Measurements from ENCODE around the gene MAML3. TPM values are rescaled to one million over a fixed set of nuclear protein-coding genes. Genes with fewer than 3 reads are reported as not detected.

MAML3 gene
- total RNA-seq, 1 experiment from 2014 or later: 12.1 TPM

GRCh38 chr4:139849219-139849618 lies 304.8 kb downstream of the MAML3 start:
- peaks cover 28% of the 10 kb centered on the region for H3K4me1 Mint-ChIP-seq (ENCODE audit: low read depth, unreplicated experiment)
- no peaks in the 10 kb centered on the region for H3K36me3 Mint-ChIP-seq (ENCODE audit: insufficient read depth, unreplicated experiment)
- H3K27me3 Mint-ChIP-seq (ENCODE audit: insufficient read depth, unreplicated experiment): no peaks in the 10 kb centered on the region
- no peak for TF ChIP-seq CTCF (IDR thresholded peaks at IDR 0.05; ENCODE audit: insufficient read depth in 1 of 2, low read depth in 1 of 2, low read length in 1 of 2, severe bottlenecking in 1 of 2, unreplicated experiment in 1 of 2)
- peak overlapping the region; percentile 47 for H3K4me3 Mint-ChIP-seq (ENCODE audit: unreplicated experiment)
- H3K36me3 ChIP-seq (ENCODE audit: control insufficient read depth, insufficient read depth, low read length): no peaks in the 10 kb centered on the region
- no peaks in the 10 kb centered on the region for H3K27me3 ChIP-seq (replicated peaks; ENCODE audit: control insufficient read depth, insufficient read depth, low read length)
- no peaks in the 10 kb centered on the region for H3K9me3 Mint-ChIP-seq (ENCODE audit: unreplicated experiment)
- no TSS peak for BruUV-seq (replicated peaks)
- peaks cover 43% of the 10 kb centered on the region for H3K4me1 ChIP-seq
- H3K9me3 ChIP-seq: no peaks in the 10 kb centered on the region
- ChIA-PET CTCF (no interaction called here), POLR2A (no interaction called here)
- intact Hi-C loops (cut with micrococcal nuclease; ENCODE audit: unreplicated experiment): loop anchor here (10.0 kb wide), 1 partner anchor 406 kb away; no protein-coding TSS in a partner anchor
- H3K27ac Mint-ChIP-seq (ENCODE audit: unreplicated experiment): no peak overlapping the region
- H3K4me3 ChIP-seq (ENCODE audit: low read depth, low read length): 0 out of 2 replicates have a peak overlapping the region, but pooled peaks have one; percentile 5
- DNase-seq: peak; percentile 47 to 52

GRCh38 chr4:139848028-139848427 lies 306.0 kb downstream of the MAML3 start:
- CTCF ChIA-PET: no interaction called here
- Mint-ChIP-seq H3K4me3 (ENCODE audit: unreplicated experiment) (no peak overlapping the region), H3K9me3 (ENCODE audit: unreplicated experiment) (no peaks in the 10 kb centered on the region), H3K27me3 (ENCODE audit: insufficient read depth, unreplicated experiment) (no peaks in the 10 kb centered on the region), H3K4me1 (ENCODE audit: low read depth, unreplicated experiment) (peaks cover 22% of the 10 kb centered on the region), H3K36me3 (ENCODE audit: insufficient read depth, unreplicated experiment) (no peaks in the 10 kb centered on the region), H3K27ac (ENCODE audit: unreplicated experiment) (no peak overlapping the region)
- POLR2A ChIA-PET: no interaction called here
- no peaks in the 10 kb centered on the region for H3K36me3 ChIP-seq (ENCODE audit: control insufficient read depth, insufficient read depth, low read length)
- no peaks in the 10 kb centered on the region for H3K27me3 ChIP-seq (replicated peaks; ENCODE audit: control insufficient read depth, insufficient read depth, low read length)
- H3K4me1 ChIP-seq: peaks cover 31% of the 10 kb centered on the region
- no peak for DNase-seq
- no peak for TF ChIP-seq CTCF (IDR thresholded peaks at IDR 0.05; ENCODE audit: insufficient read depth in 1 of 2, low read depth in 1 of 2, low read length in 1 of 2, severe bottlenecking in 1 of 2, unreplicated experiment in 1 of 2)
- no TSS peak for BruUV-seq (replicated peaks)
- no peaks in the 10 kb centered on the region for H3K9me3 ChIP-seq
- intact Hi-C loops (cut with micrococcal nuclease; ENCODE audit: unreplicated experiment): loop anchor here (10.0 kb wide), 1 partner anchor 407 kb away; no protein-coding TSS in a partner anchor
- no peak overlapping the region for H3K4me3 ChIP-seq (ENCODE audit: low read depth, low read length)

DNA sequence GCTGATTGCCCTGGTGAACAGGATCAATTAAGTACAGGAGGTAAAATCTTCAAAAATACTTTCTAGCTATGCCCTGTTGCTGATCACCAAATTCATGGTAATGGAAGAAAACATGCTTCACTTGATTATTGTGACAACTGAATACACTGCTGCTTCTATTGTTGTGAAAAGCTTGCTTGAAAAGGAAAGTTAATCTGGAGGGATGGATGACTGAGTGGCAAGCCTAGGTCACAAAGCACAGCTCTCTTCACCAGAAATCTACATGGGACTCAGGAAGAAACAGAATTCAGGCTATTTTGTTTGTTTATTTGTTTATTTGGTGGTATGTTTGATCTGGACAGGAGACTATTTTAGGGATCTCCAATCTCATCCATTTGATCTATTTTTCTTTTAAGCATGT lies 306.4 kb downstream of the MAML3 start:
- POLR2A ChIA-PET: no interaction called here
- no peaks in the 10 kb centered on the region for H3K9me3 Mint-ChIP-seq (ENCODE audit: unreplicated experiment)
- no peaks in the 10 kb centered on the region for H3K27me3 Mint-ChIP-seq (ENCODE audit: insufficient read depth, unreplicated experiment)
- no peak overlapping the region for H3K27ac Mint-ChIP-seq (ENCODE audit: unreplicated experiment)
- peaks cover 20% of the 10 kb centered on the region for H3K4me1 Mint-ChIP-seq (ENCODE audit: low read depth, unreplicated experiment)
- no peak for DNase-seq
- intact Hi-C loops (cut with micrococcal nuclease; ENCODE audit: unreplicated experiment): loop anchor here (10.0 kb wide), 1 partner anchor 407 kb away; no protein-coding TSS in a partner anchor
- Histone ChIP-seq H3K27me3 (replicated peaks; ENCODE audit: control insufficient read depth, insufficient read depth, low read length) (no peaks in the 10 kb centered on the region), H3K36me3 (ENCODE audit: control insufficient read depth, insufficient read depth, low read length) (no peaks in the 10 kb centered on the region), H3K4me3 (ENCODE audit: low read depth, low read length) (no peak overlapping the region), H3K4me1 (peaks cover 27% of the 10 kb centered on the region), H3K9me3 (no peaks in the 10 kb centered on the region)
- no TSS peak for BruUV-seq (replicated peaks)
- H3K36me3 Mint-ChIP-seq (ENCODE audit: insufficient read depth, unreplicated experiment): no peaks in the 10 kb centered on the region
- no peak for TF ChIP-seq CTCF (IDR thresholded peaks at IDR 0.05; ENCODE audit: insufficient read depth in 1 of 2, low read depth in 1 of 2, low read length in 1 of 2, severe bottlenecking in 1 of 2, unreplicated experiment in 1 of 2)
- CTCF ChIA-PET: no interaction called here
- no peak overlapping the region for H3K4me3 Mint-ChIP-seq (ENCODE audit: unreplicated experiment)

All from Caco-2 (cell line).